ENCODE results near the gene SMPX. TPM values are rescaled to one million over a fixed set of nuclear protein-coding genes. Genes with fewer than 3 reads are reported as not detected.

SMPX gene
- total and polyA plus RNA-seq, 4 donors: 0.09 to 0.10 TPM; not detected in 2

DNA sequence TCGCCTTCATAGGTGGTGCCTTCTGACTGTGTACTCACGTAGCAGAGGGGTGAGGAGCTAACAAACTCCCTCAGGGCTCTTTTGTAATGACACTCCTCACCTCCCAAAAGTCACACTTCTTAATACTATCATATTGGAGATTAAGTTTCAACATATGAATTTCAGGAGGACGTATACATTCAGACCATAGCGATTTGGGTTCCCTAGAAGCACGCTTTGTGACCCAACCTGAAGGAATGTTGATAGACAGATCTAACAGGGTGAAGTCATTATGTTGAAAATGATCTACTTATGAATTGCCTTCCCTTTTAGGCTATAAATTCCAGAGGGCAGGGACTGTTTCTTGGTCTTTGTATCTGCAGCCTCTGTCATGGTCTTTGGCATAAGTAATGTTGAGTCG lies 96.6 kb downstream of the SMPX start:
- Histone ChIP-seq H3K9me3 (ENCODE audit: control insufficient read depth in 4 of 4, low read length in 3 of 4) (peaks cover 0 to 2% (median under 1%) of the 10 kb centered on the region in 4 donors), H3K9ac (ENCODE audit: low read depth in 1 of 2, low read length in 2 of 2) (no peak overlapping the region), H3K27me3 (ENCODE audit: control insufficient read depth in 4 of 4, insufficient read depth in 4 of 4, low read length in 3 of 4) (no peaks in the 10 kb centered on the region), H3K36me3 (ENCODE audit: control insufficient read depth in 4 of 4, insufficient read depth in 3 of 4, low read depth in 1 of 4, low read length in 3 of 4) (no peaks in the 10 kb centered on the region), H3K4me1 (ENCODE audit: control insufficient read depth in 4 of 4, insufficient read depth in 4 of 4, low read length in 3 of 4) (peaks cover 0 to 4% (median 0%) of the 10 kb centered on the region in 4 donors), H3K27ac (ENCODE audit: low read depth in 1 of 2, low read length in 2 of 2) (no peak overlapping the region), H3K4me3 (ENCODE audit: low read depth in 1 of 3, low read length in 3 of 3) (no peak overlapping the region)
- 88% methylated on average over 6 of the region's 6 CpGs for WGBS
- no peak for DNase-seq (ENCODE audit: low spot score)
- no peak for TF ChIP-seq GABPA (IDR thresholded peaks at IDR 0.05 in 1 of 2, conservative IDR thresholded peaks at IDR 0.05 in 1 of 2)
- no peak for TF ChIP-seq TAF1 (conservative IDR thresholded peaks at IDR 0.05)
- TF ChIP-seq ATF3 (IDR thresholded peaks at IDR 0.05): no peak
- no peak for TF ChIP-seq HNF4A (conservative IDR thresholded peaks at IDR 0.05)
- TF ChIP-seq JUND (IDR thresholded peaks at IDR 0.05): no peak
- TF ChIP-seq, protein P1, sequence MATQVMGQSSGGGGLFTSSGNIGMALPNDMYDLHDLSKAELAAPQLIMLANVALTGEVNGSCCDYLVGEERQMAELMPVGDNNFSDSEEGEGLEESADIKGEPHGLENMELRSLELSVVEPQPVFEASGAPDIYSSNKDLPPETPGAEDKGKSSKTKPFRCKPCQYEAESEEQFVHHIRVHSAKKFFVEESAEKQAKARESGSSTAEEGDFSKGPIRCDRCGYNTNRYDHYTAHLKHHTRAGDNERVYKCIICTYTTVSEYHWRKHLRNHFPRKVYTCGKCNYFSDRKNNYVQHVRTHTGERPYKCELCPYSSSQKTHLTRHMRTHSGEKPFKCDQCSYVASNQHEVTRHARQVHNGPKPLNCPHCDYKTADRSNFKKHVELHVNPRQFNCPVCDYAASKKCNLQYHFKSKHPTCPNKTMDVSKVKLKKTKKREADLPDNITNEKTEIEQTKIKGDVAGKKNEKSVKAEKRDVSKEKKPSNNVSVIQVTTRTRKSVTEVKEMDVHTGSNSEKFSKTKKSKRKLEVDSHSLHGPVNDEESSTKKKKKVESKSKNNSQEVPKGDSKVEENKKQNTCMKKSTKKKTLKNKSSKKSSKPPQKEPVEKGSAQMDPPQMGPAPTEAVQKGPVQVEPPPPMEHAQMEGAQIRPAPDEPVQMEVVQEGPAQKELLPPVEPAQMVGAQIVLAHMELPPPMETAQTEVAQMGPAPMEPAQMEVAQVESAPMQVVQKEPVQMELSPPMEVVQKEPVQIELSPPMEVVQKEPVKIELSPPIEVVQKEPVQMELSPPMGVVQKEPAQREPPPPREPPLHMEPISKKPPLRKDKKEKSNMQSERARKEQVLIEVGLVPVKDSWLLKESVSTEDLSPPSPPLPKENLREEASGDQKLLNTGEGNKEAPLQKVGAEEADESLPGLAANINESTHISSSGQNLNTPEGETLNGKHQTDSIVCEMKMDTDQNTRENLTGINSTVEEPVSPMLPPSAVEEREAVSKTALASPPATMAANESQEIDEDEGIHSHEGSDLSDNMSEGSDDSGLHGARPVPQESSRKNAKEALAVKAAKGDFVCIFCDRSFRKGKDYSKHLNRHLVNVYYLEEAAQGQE (IDR thresholded peaks at IDR 0.05): no peak
- TF ChIP-seq EGR1 (IDR thresholded peaks at IDR 0.05; ENCODE audit: low read depth in 2 of 2): no peak
- TF ChIP-seq CTCF (IDR thresholded peaks at IDR 0.05; ENCODE audit: low read depth, low read length, missing input control): no peak
- no peak for TF ChIP-seq FOXA2 (IDR thresholded peaks at IDR 0.05)
- TF ChIP-seq FOXA1 (IDR thresholded peaks at IDR 0.05): no peak
- TF ChIP-seq ZBTB33 (IDR thresholded peaks at IDR 0.05): no peak
- TF ChIP-seq YY1 (IDR thresholded peaks at IDR 0.05): no peak
- TF ChIP-seq, protein P2, sequence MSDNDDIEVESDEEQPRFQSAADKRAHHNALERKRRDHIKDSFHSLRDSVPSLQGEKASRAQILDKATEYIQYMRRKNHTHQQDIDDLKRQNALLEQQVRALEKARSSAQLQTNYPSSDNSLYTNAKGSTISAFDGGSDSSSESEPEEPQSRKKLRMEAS (IDR thresholded peaks at IDR 0.05): no peak
- no peak for TF ChIP-seq SP1 (IDR thresholded peaks at IDR 0.05)
- TF ChIP-seq NR2F2 (IDR thresholded peaks at IDR 0.05): no peak
- TF ChIP-seq RXRA (IDR thresholded peaks at IDR 0.05): no peak
- no peak for TF ChIP-seq RAD21 (IDR thresholded peaks at IDR 0.05)

All from liver (tissue), 9 donors.